Endodermal cell (in vitro differentiated cells): ENCODE data around the gene ANKUB1. TPM values are rescaled to one million over a fixed set of nuclear protein-coding genes. Genes with fewer than 3 reads are reported as not detected.

Source experiments
- DNase-seq: peaks from one replicate; pipeline ENCODE4 v3.0.0-alpha.2; 2017
- H3K27ac ChIP-seq: 2 replicates; pipeline ENCODE4 v1.5.1; 2013; ENCODE audit warnings: mild to moderate bottlenecking, low read depth, low read length, moderate library complexity
- H3K27me3 ChIP-seq: 2 replicates; pipeline ENCODE4 v1.6.1; 2013; ENCODE audit warnings: mild to moderate bottlenecking, low read length, moderate library complexity; ENCODE audit not compliant: insufficient read depth, control insufficient read depth, poor library complexity, severe bottlenecking
- H3K36me3 ChIP-seq: 2 replicates; pipeline ENCODE4 v1.7.0; 2013; ENCODE audit warnings: mild to moderate bottlenecking, low read length, moderate library complexity; ENCODE audit not compliant: control insufficient read depth, insufficient read depth
- H3K4me1 ChIP-seq: one replicate; pipeline ENCODE4 v1.7.0; 2013; ENCODE audit warnings: low read length; ENCODE audit not compliant: control insufficient read depth, insufficient read depth
- H3K4me3 ChIP-seq: 2 replicates; pipeline ENCODE4 v1.5.1; 2013; ENCODE audit warnings: mild to moderate bottlenecking, low read length, moderate library complexity
- H3K9ac ChIP-seq: 2 replicates; pipeline ENCODE4 v1.6.1; 2013; ENCODE audit warnings: mild to moderate bottlenecking, low read length, moderate library complexity; ENCODE audit not compliant: poor library complexity, severe bottlenecking; ENCODE audit errors: extremely low read depth
- H3K9me3 ChIP-seq: 2 replicates; pipeline ENCODE4 v1.6.1; 2013; ENCODE audit warnings: mild to moderate bottlenecking, low read length, moderate library complexity; ENCODE audit not compliant: control insufficient read depth
- H3K27ac Mint-ChIP-seq: 2 replicates; pipeline ENCODE4 v1.8.0; 2020; ENCODE audit warnings: mixed read lengths
- H3K27me3 Mint-ChIP-seq: 2 replicates; pipeline ENCODE4 v1.8.0; 2021; ENCODE audit warnings: mild to moderate bottlenecking, mixed read lengths; ENCODE audit not compliant: insufficient read depth
- H3K36me3 Mint-ChIP-seq: 2 replicates; pipeline ENCODE4 v1.8.0; 2020; ENCODE audit warnings: low read depth, mixed read lengths
- H3K4me1 Mint-ChIP-seq: 2 replicates; pipeline ENCODE4 v1.8.0; 2020; ENCODE audit warnings: mixed read lengths
- H3K4me3 Mint-ChIP-seq: 2 replicates; pipeline ENCODE4 v1.8.0; 2020; ENCODE audit warnings: mild to moderate bottlenecking, moderate library complexity, mixed read lengths
- H3K9me3 Mint-ChIP-seq: 2 replicates; pipeline ENCODE4 v1.8.0; 2020; ENCODE audit warnings: mild to moderate bottlenecking, mixed read lengths
- CTCF ChIP-seq: fragments of 200-600 bp; sonication (generic); conservative IDR thresholded peaks from 2 replicates; pipeline ENCODE4 v1.5.0; 2021; ENCODE audit warnings: antibody characterized with exemption, mild to moderate bottlenecking
- WGBS, 2 experiments: methylation state at CpG; one replicate each; pipeline versions ENCODE4 v1.1.5 to v1.1.7; 2013; ENCODE audit warnings: missing lambda C conversion rate in 2 of 2, mixed read lengths in 1 of 2; ENCODE audit not compliant: insufficient coverage in 1 of 2, insufficient read length in 1 of 2; 5-methylcytosine and 5-hydroxymethylcytosine counted together
- total RNA-seq, 2 donors: library from RNA; stranded (reverse); fragmentation: NEBNext Ultra II Directional in 1 of 2; extraction: Animal tissue kit (Norgen Biotek cat#: 25700) in 1 of 2; gene quantifications; 2 replicates in 1 of 2; 3 replicates in 1 of 2; pipeline ENCODE4 v1.2.1, GENCODE V29; 2021

ANKUB1 gene
- total RNA-seq, 2 donors from 2014 or later, result not detected

GRCh38 chr3:149770246-149770645, 22.1 kb downstream of the ANKUB1 start:
- no peaks in the 10 kb centered on the region for H3K36me3 ChIP-seq
- Mint-ChIP-seq H3K9me3 (no peaks in the 10 kb centered on the region), H3K4me3 (no peak overlapping the region), H3K27ac (no peak overlapping the region), H3K36me3 (no peaks in the 10 kb centered on the region), H3K4me1 (peaks cover 4% of the 10 kb centered on the region), H3K27me3 (no peaks in the 10 kb centered on the region)
- H3K9ac ChIP-seq, result no peak overlapping the region
- DNase-seq, result no peak
- no peaks in the 10 kb centered on the region for H3K9me3 ChIP-seq
- H3K4me3 ChIP-seq, result no peak overlapping the region
- WGBS, 2 experiments, result 93 to 94% methylated on average over 2 of the region's 2 CpGs
- H3K27me3 ChIP-seq, result no peaks in the 10 kb centered on the region
- peak; percentile 52 for TF ChIP-seq CTCF
- H3K4me1 ChIP-seq, result peaks cover 3% of the 10 kb centered on the region
- H3K27ac ChIP-seq, result no peak overlapping the region

- DNase-seq, result no peak
- H3K4me3 Mint-ChIP-seq, result no peak overlapping the region
- no peaks in the 10 kb centered on the region for H3K9me3 Mint-ChIP-seq
- Histone ChIP-seq H3K27me3 (peaks cover 5% of the 10 kb centered on the region), H3K4me1 (peaks cover 3% of the 10 kb centered on the region), H3K27ac (no peak overlapping the region), H3K36me3 (no peaks in the 10 kb centered on the region), H3K4me3 (no peak overlapping the region), H3K9ac (no peak overlapping the region), H3K9me3 (no peaks in the 10 kb centered on the region)
- WGBS, 2 experiments, result 87 to 93% methylated on average over 4 to 5 of the region's 6 CpGs
- H3K4me1 Mint-ChIP-seq, result peaks cover 4% of the 10 kb centered on the region
- no peaks in the 10 kb centered on the region for H3K36me3 Mint-ChIP-seq
- no peaks in the 10 kb centered on the region for H3K27me3 Mint-ChIP-seq
- TF ChIP-seq CTCF, result no peak
- H3K27ac Mint-ChIP-seq, result no peak overlapping the region
Measured at GRCh38 chr3:149768704-149769103, 23.6 kb downstream of the ANKUB1 start.

GRCh38 chr3:149767720-149768119, 24.6 kb downstream of the ANKUB1 start:
- no peaks in the 10 kb centered on the region for H3K27me3 Mint-ChIP-seq
- H3K9ac ChIP-seq, result no peak overlapping the region
- no peaks in the 10 kb centered on the region for H3K4me1 Mint-ChIP-seq
- no peak overlapping the region for H3K4me3 ChIP-seq
- no peaks in the 10 kb centered on the region for H3K9me3 Mint-ChIP-seq
- no peaks in the 10 kb centered on the region for H3K36me3 ChIP-seq
- H3K27ac ChIP-seq, result no peak overlapping the region
- peaks cover 15% of the 10 kb centered on the region for H3K27me3 ChIP-seq
- peaks cover 3% of the 10 kb centered on the region for H3K4me1 ChIP-seq
- no peak overlapping the region for H3K27ac Mint-ChIP-seq
- no peaks in the 10 kb centered on the region for H3K9me3 ChIP-seq
- 91 to 92% methylated on average over 6 of the region's 6 CpGs for WGBS, 2 experiments
- H3K36me3 Mint-ChIP-seq, result no peaks in the 10 kb centered on the region
- no peak for DNase-seq
- H3K4me3 Mint-ChIP-seq, result no peak overlapping the region
- no peak for TF ChIP-seq CTCF
